Endothelial cell of umbilical vein (primary cell): ENCODE data around the gene ETFA. TPM values are rescaled to one million over a fixed set of nuclear protein-coding genes. Genes with fewer than 3 reads are reported as not detected.

Experiments
- BruUV-seq: library from RNA; stranded (reverse); fragments of 400-500 nt; replicated peaks from 2 replicates; lab custom pipeline; 2021; lab: Mats Ljungman, UMichigan
- CTCF ChIA-PET: fragments of 300-600, 350-600 bp; sonication (Branson Sonifier 250); formaldehyde crosslinking; loops from one replicate; lab custom pipeline; 2021; ENCODE audit warnings: antibody characterized with exemption, inconsistent platforms; lab: Charles Lee
- POLR2A ChIA-PET: fragments of 300-600, 350-600 bp; sonication (Branson Sonifier 250); formaldehyde crosslinking; loops from one replicate; lab custom pipeline; 2021; ENCODE audit warnings: antibody characterized with exemption, inconsistent platforms; lab: Charles Lee
- DNase-seq: peaks from one replicate; pipeline ENCODE4 v3.0.0-alpha.2; 2011; ENCODE audit warnings: low read depth, low spot score
- FAIRE-seq: peaks from 2 replicates; lab custom pipeline; 2011; peaks lifted over from hg19 to GRCh38; lab: Jason Lieb, UNC
- H2AFZ ChIP-seq: 2 replicates; pipeline ENCODE4 v1.6.0; 2012; ENCODE audit warnings: low read depth, low read length, control low read depth, inconsistent platforms
- H3K27ac ChIP-seq: 2 replicates; pipeline ENCODE4 v1.5.1; 2011; ENCODE audit warnings: low read depth, mild to moderate bottlenecking, control low read depth, low read length, moderate library complexity; ENCODE audit not compliant: insufficient read depth
- H3K27me3 ChIP-seq, 2 experiments: 2 replicates each; pipeline versions ENCODE4 v1.6.0 to v1.6.1; 2011; ENCODE audit warnings: low read length in 2 of 2, mixed read lengths in 1 of 2; ENCODE audit not compliant: control insufficient read depth in 2 of 2, insufficient read depth in 2 of 2
- H3K36me3 ChIP-seq, 2 experiments: 2 replicates in 1 of 2; 3 replicates in 1 of 2; pipeline ENCODE4 v1.5.1; 2011; ENCODE audit warnings: low read length in 2 of 2, mild to moderate bottlenecking in 1 of 2, moderate library complexity in 1 of 2; ENCODE audit not compliant: control insufficient read depth in 2 of 2, insufficient read depth in 2 of 2; ENCODE audit errors: extremely low read depth in 1 of 2
- H3K4me1 ChIP-seq: 3 replicates; pipeline ENCODE4 v1.5.1; 2011; ENCODE audit warnings: mild to moderate bottlenecking, low read length; ENCODE audit not compliant: control insufficient read depth, insufficient read depth; ENCODE audit errors: extremely low read depth
- H3K4me2 ChIP-seq: 2 replicates; pipeline ENCODE4 v1.6.1; 2011; ENCODE audit warnings: low read length, control low read depth, mixed read lengths; ENCODE audit not compliant: insufficient read depth
- H3K4me3 ChIP-seq, 3 experiments: fragments of 200-600 bp in 1 of 3; sonication (generic), shearing (Covaris generic) in 1 of 3; replicated peaks in 1 of 3; 2 replicates each; pipeline ENCODE4 v1.5.1; 2011 to 2016; ENCODE audit warnings: control low read depth in 3 of 3, low read length in 3 of 3, mild to moderate bottlenecking in 2 of 3, inconsistent platforms in 1 of 3, low read depth in 1 of 3, moderate library complexity in 1 of 3; ENCODE audit not compliant: insufficient read depth in 1 of 3
- H3K79me2 ChIP-seq: 2 replicates; pipeline ENCODE4 v1.6.0; 2012; ENCODE audit warnings: low read length, inconsistent platforms; ENCODE audit not compliant: control insufficient read depth, insufficient read depth
- H3K9ac ChIP-seq: replicated peaks from 2 replicates; pipeline ENCODE3; 2011; ENCODE audit warnings: low read length, control low read depth; ENCODE audit not compliant: insufficient read depth; ENCODE audit errors: extremely low read depth
- H3K9me1 ChIP-seq: replicated peaks from 3 replicates; pipeline ENCODE4 v1.6.0; 2011; ENCODE audit warnings: mild to moderate bottlenecking, low read length; ENCODE audit not compliant: control insufficient read depth, insufficient read depth; ENCODE audit errors: extremely low read depth
- H3K9me3 ChIP-seq: replicated peaks from 2 replicates; pipeline ENCODE4 v1.5.1; 2012; ENCODE audit warnings: low read length, inconsistent platforms; ENCODE audit not compliant: control insufficient read depth, insufficient read depth
- H4K20me1 ChIP-seq: replicated peaks from 2 replicates; pipeline ENCODE3; 2011; ENCODE audit warnings: mild to moderate bottlenecking, low read length; ENCODE audit not compliant: control insufficient read depth, insufficient read depth; ENCODE audit errors: extremely low read depth
- FOS ChIP-seq: IDR thresholded peaks from 2 replicates; pipeline ENCODE4 v1.6.1; 2011; ENCODE audit warnings: mild to moderate bottlenecking, low read length, moderate library complexity, borderline replicate concordance; ENCODE audit not compliant: insufficient read depth
- MYC ChIP-seq: IDR thresholded peaks from one replicate; pipeline ENCODE4 v1.6.1; 2011; ENCODE audit warnings: mild to moderate bottlenecking, low read depth, low read length
- POLR2AphosphoS5 ChIP-seq: IDR thresholded peaks from 2 replicates; pipeline ENCODE4 v1.6.1; 2012; ENCODE audit warnings: low read depth, mild to moderate bottlenecking, control low read depth, low read length, moderate library complexity; ENCODE audit not compliant: insufficient read depth
- dilution Hi-C: fragments of 300-500 bp; cut with MboI; formaldehyde crosslinking; loops from one replicate; pipeline ENCODE4 v1.15.0; 2019; ENCODE audit warnings: low sequenced_read_pairs; ENCODE audit not compliant: extremely low pct_ligation_motif_present
- intact Hi-C: fragments of 100-400 bp; cut with micrococcal nuclease; formaldehyde crosslinking; loops from one replicate; pipeline ENCODE4 v1.10.0; 2022
- polyA plus RNA-seq, 4 experiments: library from polyadenylated mRNA; depleted of rRNA in 3 of 4; stranded (reverse) in 3 of 4; unstranded in 1 of 4; fragments of >200 nt; gene quantifications; 2 replicates each; pipeline versions ENCODE4 v1.2.1 to v1.2.3, GENCODE V29; 2011 to 2012; ENCODE audit warnings: missing spikeins in 1 of 4
- total RNA-seq: library from RNA; stranded (reverse); gene quantifications from 2 replicates; pipeline ENCODE4 v1.2.3, GENCODE V29; 2021
- TF ChIP-seq, protein P1 (sequence below), 2 donors: IDR thresholded peaks; 1 replicate in 1 of 2; 2 replicates in 1 of 2; pipeline ENCODE4 v1.5.1; 2011; ENCODE audit warnings: low read length in 2 of 2, mild to moderate bottlenecking in 2 of 2, moderate library complexity in 2 of 2, control low read depth in 1 of 2, inconsistent platforms in 1 of 2, low read depth in 1 of 2; ENCODE audit not compliant: insufficient read depth in 1 of 2; ENCODE audit errors: extremely low read depth in 1 of 2

The ETFA gene
- total and polyA plus RNA-seq, 2 donors (not counting 3 experiments of a cell fraction or from before 2014, with no cell fraction given), result 102 to 116 TPM

- peaks cover 3 to 5% of the 10 kb centered on the region in 2 experiments for H3K36me3 ChIP-seq
- DNase-seq (no peak), FAIRE-seq (no peak)
- ChIA-PET CTCF (interaction anchor here (0.9 kb wide), 1 partner anchor 12 kb away, joined by 3 read pairs; no protein-coding TSS in a partner anchor), POLR2A (no interaction called here)
- H3K79me2 ChIP-seq, result no peaks in the 10 kb centered on the region
- no peaks in the 10 kb centered on the region for H3K27me3 ChIP-seq
- dilution Hi-C loops (no loop called here), intact Hi-C loops (no loop called here)
- H3K9me3 ChIP-seq, result no peaks in the 10 kb centered on the region
- no peak overlapping the region for H3K9ac ChIP-seq
- no peak for TF ChIP-seq FOS
- TF ChIP-seq POLR2AphosphoS5, result no peak
- no peak for TF ChIP-seq MYC
- TF ChIP-seq, protein P1, sequence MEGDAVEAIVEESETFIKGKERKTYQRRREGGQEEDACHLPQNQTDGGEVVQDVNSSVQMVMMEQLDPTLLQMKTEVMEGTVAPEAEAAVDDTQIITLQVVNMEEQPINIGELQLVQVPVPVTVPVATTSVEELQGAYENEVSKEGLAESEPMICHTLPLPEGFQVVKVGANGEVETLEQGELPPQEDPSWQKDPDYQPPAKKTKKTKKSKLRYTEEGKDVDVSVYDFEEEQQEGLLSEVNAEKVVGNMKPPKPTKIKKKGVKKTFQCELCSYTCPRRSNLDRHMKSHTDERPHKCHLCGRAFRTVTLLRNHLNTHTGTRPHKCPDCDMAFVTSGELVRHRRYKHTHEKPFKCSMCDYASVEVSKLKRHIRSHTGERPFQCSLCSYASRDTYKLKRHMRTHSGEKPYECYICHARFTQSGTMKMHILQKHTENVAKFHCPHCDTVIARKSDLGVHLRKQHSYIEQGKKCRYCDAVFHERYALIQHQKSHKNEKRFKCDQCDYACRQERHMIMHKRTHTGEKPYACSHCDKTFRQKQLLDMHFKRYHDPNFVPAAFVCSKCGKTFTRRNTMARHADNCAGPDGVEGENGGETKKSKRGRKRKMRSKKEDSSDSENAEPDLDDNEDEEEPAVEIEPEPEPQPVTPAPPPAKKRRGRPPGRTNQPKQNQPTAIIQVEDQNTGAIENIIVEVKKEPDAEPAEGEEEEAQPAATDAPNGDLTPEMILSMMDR (IDR thresholded peaks at IDR 0.05; ENCODE audit: extremely low read depth in 1 of 2, insufficient read depth in 1 of 2, low read depth in 1 of 2, low read length in 2 of 2), result no peak
- no peak overlapping the region for H3K27ac ChIP-seq
- H3K4me3 ChIP-seq, result no peak overlapping the region
- no peaks in the 10 kb centered on the region for H3K9me1 ChIP-seq
- no peak overlapping the region for H3K4me2 ChIP-seq
- H4K20me1 ChIP-seq, result no peaks in the 10 kb centered on the region
- no peaks in the 10 kb centered on the region for H3K4me1 ChIP-seq
- BruUV-seq, result no TSS peak
- no peak overlapping the region for H2AFZ ChIP-seq
These were observed 103.0 kb downstream of the ETFA start for GRCh38 chr15:76208084-76208785.
